Lower leg skin (tissue), 4 donors: ENCODE data around the gene CARMIL3. TPM values are rescaled to one million over a fixed set of nuclear protein-coding genes. Genes with fewer than 3 reads are reported as not detected.
A peak's percentile ranks its signal among the peaks of the same experiment; 100 is the strongest.
"Not testable (repeated sequence)": the region's sequence is repeated elsewhere in the genome, so short reads cannot be mapped to it uniquely, and the experiment has no call there.

Experiments
- DNase-seq, 2 donors: peaks; one replicate each; pipeline ENCODE4 v3.0.0-alpha.2; 2019; ENCODE audit warnings: low spot score in 2 of 2
- H3K4me3 ChIP-seq: fragments of 200-600 bp; sonication (generic); 2 replicates; pipeline ENCODE4 v1.5.1; 2017; ENCODE audit warnings: mild to moderate bottlenecking, low read depth; ENCODE audit not compliant: poor library complexity, severe bottlenecking
- POLR2A ChIP-seq, 2 donors: fragments of 450-650 bp; IDR thresholded peaks; one replicate each; pipeline ENCODE4 v1.6.1; 2016 to 2017; ENCODE audit warnings: antibody characterized with exemption in 2 of 2, mild to moderate bottlenecking in 1 of 2, moderate library complexity in 1 of 2
- WGBS, 2 donors: methylation state at CpG; one replicate each; pipeline ENCODE4 v1.1.5; 2018; 5-methylcytosine and 5-hydroxymethylcytosine counted together
- intact Hi-C: fragments of 100-400 bp; cut with DNase I; formaldehyde crosslinking; loops from one replicate; pipeline ENCODE4 v1.15.0; 2023; ENCODE audit warnings: low total_unique reads
- total RNA-seq, 4 donors: library from RNA; depleted of rRNA; stranded (reverse); fragments of >200 nt; gene quantifications; one replicate each; pipeline ENCODE4 v1.1.0, GENCODE V29; 2016
- TF ChIP-seq, protein P1 (sequence below), 3 donors: fragments of 450-650 bp; IDR thresholded peaks; one replicate each; pipeline ENCODE4 v1.5.1; 2016; ENCODE audit warnings: antibody characterized with exemption in 3 of 3, mild to moderate bottlenecking in 3 of 3, moderate library complexity in 2 of 3

Gene CARMIL3, protein sequence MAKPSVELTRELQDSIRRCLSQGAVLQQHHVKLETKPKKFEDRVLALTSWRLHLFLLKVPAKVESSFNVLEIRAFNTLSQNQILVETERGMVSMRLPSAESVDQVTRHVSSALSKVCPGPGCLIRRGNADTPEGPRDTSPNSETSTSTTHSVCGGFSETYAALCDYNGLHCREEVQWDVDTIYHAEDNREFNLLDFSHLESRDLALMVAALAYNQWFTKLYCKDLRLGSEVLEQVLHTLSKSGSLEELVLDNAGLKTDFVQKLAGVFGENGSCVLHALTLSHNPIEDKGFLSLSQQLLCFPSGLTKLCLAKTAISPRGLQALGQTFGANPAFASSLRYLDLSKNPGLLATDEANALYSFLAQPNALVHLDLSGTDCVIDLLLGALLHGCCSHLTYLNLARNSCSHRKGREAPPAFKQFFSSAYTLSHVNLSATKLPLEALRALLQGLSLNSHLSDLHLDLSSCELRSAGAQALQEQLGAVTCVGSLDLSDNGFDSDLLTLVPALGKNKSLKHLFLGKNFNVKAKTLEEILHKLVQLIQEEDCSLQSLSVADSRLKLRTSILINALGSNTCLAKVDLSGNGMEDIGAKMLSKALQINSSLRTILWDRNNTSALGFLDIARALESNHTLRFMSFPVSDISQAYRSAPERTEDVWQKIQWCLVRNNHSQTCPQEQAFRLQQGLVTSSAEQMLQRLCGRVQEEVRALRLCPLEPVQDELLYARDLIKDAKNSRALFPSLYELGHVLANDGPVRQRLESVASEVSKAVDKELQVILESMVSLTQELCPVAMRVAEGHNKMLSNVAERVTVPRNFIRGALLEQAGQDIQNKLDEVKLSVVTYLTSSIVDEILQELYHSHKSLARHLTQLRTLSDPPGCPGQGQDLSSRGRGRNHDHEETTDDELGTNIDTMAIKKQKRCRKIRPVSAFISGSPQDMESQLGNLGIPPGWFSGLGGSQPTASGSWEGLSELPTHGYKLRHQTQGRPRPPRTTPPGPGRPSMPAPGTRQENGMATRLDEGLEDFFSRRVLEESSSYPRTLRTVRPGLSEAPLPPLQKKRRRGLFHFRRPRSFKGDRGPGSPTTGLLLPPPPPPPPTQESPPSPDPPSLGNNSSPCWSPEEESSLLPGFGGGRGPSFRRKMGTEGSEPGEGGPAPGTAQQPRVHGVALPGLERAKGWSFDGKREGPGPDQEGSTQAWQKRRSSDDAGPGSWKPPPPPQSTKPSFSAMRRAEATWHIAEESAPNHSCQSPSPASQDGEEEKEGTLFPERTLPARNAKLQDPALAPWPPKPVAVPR (N-terminal part only)
- 1 to 10 TPM; 2.8 to 7.6 (median 5.2) TPM for total RNA-seq

GRCh38 chr14:24051789-24052655 lies at the start of gene CARMIL3:
TSS of gene CARMIL3 (plus strand) at chr14:24052009. CDS start at chr14:24052154, 145 bp downstream.
- peak within 1 kb of the TSS; percentile 24 for H3K4me3 ChIP-seq
- intact Hi-C loops, result no loop called here
- 0 to 1% methylated on average over 15 to 67 of the region's 92 CpGs for WGBS, 2 donors
- no peak for TF ChIP-seq POLR2A (IDR thresholded peaks at IDR 0.05)
- TF ChIP-seq, protein P1, sequence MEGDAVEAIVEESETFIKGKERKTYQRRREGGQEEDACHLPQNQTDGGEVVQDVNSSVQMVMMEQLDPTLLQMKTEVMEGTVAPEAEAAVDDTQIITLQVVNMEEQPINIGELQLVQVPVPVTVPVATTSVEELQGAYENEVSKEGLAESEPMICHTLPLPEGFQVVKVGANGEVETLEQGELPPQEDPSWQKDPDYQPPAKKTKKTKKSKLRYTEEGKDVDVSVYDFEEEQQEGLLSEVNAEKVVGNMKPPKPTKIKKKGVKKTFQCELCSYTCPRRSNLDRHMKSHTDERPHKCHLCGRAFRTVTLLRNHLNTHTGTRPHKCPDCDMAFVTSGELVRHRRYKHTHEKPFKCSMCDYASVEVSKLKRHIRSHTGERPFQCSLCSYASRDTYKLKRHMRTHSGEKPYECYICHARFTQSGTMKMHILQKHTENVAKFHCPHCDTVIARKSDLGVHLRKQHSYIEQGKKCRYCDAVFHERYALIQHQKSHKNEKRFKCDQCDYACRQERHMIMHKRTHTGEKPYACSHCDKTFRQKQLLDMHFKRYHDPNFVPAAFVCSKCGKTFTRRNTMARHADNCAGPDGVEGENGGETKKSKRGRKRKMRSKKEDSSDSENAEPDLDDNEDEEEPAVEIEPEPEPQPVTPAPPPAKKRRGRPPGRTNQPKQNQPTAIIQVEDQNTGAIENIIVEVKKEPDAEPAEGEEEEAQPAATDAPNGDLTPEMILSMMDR (IDR thresholded peaks at IDR 0.05), result no peak
- peak in 1 of 2 donors; percentile 88 for DNase-seq

DNA sequence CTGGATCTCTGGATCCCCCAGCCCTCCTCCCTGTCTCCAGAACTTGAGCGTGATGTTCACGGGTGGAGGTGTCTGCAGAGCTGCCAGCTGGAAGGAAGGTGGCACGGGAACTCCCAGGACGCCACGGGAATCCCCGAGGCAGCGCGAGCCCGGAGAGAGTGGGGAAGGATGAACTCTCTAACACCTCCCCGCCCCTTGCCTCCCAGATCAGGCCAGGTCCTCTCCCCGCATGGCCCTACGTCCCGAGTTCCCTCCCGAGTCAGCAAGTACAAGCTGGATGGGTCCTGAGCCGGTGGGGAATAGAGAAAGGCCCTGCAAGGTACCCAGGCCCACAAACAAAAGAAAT lies 45.4 kb upstream of the CARMIL3 start:
- 32% methylated on average over 5 of the region's 15 CpGs; no CpG with 5 or more reads in 1 of the 2 donors for WGBS, 2 donors

GRCh38 chr14:24006817-24007652 lies 44.8 kb upstream of the CARMIL3 start:
- 8 to 28% methylated on average over 16 to 23 of the region's 62 CpGs for WGBS, 2 donors
- H3K4me3 ChIP-seq, intact Hi-C loops, DNase-seq: not testable (repeated sequence)

More for the DNA sequence above, 45.4 kb upstream of the CARMIL3 start:
- DNase-seq, intact Hi-C loops, H3K4me3 ChIP-seq: not testable (repeated sequence)

DNA sequence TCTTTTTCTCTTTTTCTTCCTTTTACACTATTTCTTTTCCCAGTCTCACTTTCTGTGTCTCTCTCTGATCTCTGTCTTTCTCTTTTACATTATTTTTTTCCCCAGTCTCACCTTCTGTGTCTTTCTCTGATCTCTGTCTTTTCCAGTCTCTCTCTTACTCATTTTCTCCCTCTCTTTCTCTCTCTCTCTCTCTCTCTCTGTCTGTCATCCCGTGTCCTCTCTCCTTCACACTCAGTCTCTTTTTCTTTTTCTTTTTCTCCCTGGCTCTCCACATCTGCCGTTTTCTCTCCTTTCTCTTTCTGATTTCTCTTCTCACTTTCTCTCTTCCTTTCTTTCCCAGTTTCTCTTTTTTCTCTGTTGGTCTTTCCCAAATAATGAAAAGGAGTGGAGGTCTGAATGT lies 40.8 kb upstream of the CARMIL3 start:
- intact Hi-C loops, result loop anchor here (10.0 kb wide), 1 partner anchor 84 kb away; the partner anchor contains the start of gene PCK2
- DNase-seq, result no peak

DNA sequence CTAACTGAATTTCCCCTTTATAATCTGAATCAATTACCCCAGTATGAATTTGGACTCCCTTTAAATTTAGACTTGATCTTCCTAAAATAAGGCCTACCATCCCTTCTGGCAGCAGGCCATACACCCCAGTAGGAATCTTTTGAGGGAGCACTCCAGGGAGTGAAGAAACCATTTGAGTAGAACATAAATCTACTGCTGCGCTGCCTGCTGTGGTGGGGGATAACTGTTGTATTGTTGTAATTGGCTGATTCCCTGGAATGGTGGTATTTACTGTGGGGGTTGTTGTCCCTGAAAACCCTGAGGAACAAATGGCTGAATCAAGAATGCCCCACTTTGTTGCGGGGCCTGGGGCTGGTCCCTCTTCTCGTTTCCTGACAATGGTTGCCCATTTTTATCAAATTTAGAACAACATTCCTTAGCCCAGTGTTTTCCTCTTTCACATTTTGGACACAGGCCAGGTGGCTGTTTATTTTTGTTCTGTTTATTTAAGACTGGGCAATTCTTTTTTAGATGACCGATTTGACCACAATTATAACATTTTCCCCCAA lies 39.0 kb upstream of the CARMIL3 start:
- 77 to 79% methylated on average over 4 of the region's 4 CpGs for WGBS, 2 donors
- not testable (repeated sequence) for H3K4me3 ChIP-seq, DNase-seq
- intact Hi-C loops, result loop anchor here (10.0 kb wide), 1 partner anchor 82 kb away; the partner anchor contains the start of gene PCK2

More for the DNA sequence above, 40.8 kb upstream of the CARMIL3 start:
- 58 to 64% methylated on average over 2 of the region's 2 CpGs for WGBS, 2 donors
- no peak for TF ChIP-seq POLR2A (IDR thresholded peaks at IDR 0.05)
- TF ChIP-seq, protein P1 (IDR thresholded peaks at IDR 0.05), result no peak
- H3K4me3 ChIP-seq, result no peak overlapping the region
